Measurements from ENCODE around the gene DNAH9. TPM values are rescaled to one million over a fixed set of nuclear protein-coding genes. Genes with fewer than 3 reads are reported as not detected.
"Not testable (repeated sequence)": the region's sequence is repeated elsewhere in the genome, so short reads cannot be mapped to it uniquely, and the experiment has no call there.

DNAH9 gene
- total RNA-seq, 4 donors from 2014 or later = 1.2 to 7.7 (median 4.3) TPM

GRCh38 chr17:11935734-11936406 is 337.6 kb downstream of the DNAH9 start:
- TF ChIP-seq POLR2A (IDR thresholded peaks at IDR 0.05) (no peak), CTCF (IDR thresholded peaks at IDR 0.05) (peak; percentile 31 to 70 (median 62))
- Histone ChIP-seq H3K36me3 (no peaks in the 10 kb centered on the region), H3K27me3 (no peaks in the 10 kb centered on the region), H3K4me1 (no peaks in the 10 kb centered on the region), H3K27ac (no peak overlapping the region), H3K9me3 (no peaks in the 10 kb centered on the region), H3K4me3 (no peak overlapping the region)
- DNase-seq = no peak
- intact Hi-C loops (cut with DNase I; ENCODE audit: low total_unique reads) = no loop called here

- DNase-seq = no peak
- H3K4me1 ChIP-seq = no peaks in the 10 kb centered on the region
- H3K4me3 ChIP-seq = no peak overlapping the region
- intact Hi-C loops (cut with DNase I; ENCODE audit: low total_unique reads) = no loop called here
- H3K27me3 ChIP-seq = no peaks in the 10 kb centered on the region
- H3K9me3 ChIP-seq = no peaks in the 10 kb centered on the region
- no peak for TF ChIP-seq CTCF (IDR thresholded peaks at IDR 0.05)
- TF ChIP-seq POLR2A (IDR thresholded peaks at IDR 0.05) = no peak
- H3K27ac ChIP-seq = no peak overlapping the region
- H3K36me3 ChIP-seq = no peaks in the 10 kb centered on the region
These were observed 342.6 kb downstream of the DNAH9 start for GRCh38 chr17:11940904-11941303.

- intact Hi-C loops (cut with DNase I; ENCODE audit: low total_unique reads); H3K36me3 ChIP-seq: not testable (repeated sequence)
These were observed 344.8 kb downstream of the DNAH9 start for GRCh38 chr17:11943086-11943485.

GRCh38 chr17:11943759-11944347 is 345.6 kb downstream of the DNAH9 start:
- no peak for TF ChIP-seq POLR2A (IDR thresholded peaks at IDR 0.05)
- TF ChIP-seq CTCF (IDR thresholded peaks at IDR 0.05) = no peak
- intact Hi-C loops (cut with DNase I; ENCODE audit: low total_unique reads) = no loop called here

More at GRCh38 chr17:11943086-11943485, 344.8 kb downstream of the DNAH9 start:
- H3K9me3 ChIP-seq, H3K4me1 ChIP-seq, H3K27me3 ChIP-seq, DNase-seq, H3K27ac ChIP-seq, H3K4me3 ChIP-seq: not testable (repeated sequence)

GRCh38 chr17:11944587-11944986 is 346.3 kb downstream of the DNAH9 start:
- no peak for TF ChIP-seq CTCF (IDR thresholded peaks at IDR 0.05)
- TF ChIP-seq POLR2A (IDR thresholded peaks at IDR 0.05) = no peak
- intact Hi-C loops (cut with DNase I; ENCODE audit: low total_unique reads) = no loop called here
- Histone ChIP-seq H3K27ac (no peak overlapping the region), H3K4me3 (no peak overlapping the region), H3K9me3 (no peaks in the 10 kb centered on the region), H3K27me3 (no peaks in the 10 kb centered on the region), H3K36me3 (no peaks in the 10 kb centered on the region), H3K4me1 (no peaks in the 10 kb centered on the region)
- no peak for DNase-seq

More at GRCh38 chr17:11943759-11944347, 345.6 kb downstream of the DNAH9 start:
- no peaks in the 10 kb centered on the region for H3K9me3 ChIP-seq
- H3K4me1 ChIP-seq = no peaks in the 10 kb centered on the region
- DNase-seq = no peak
- no peaks in the 10 kb centered on the region for H3K27me3 ChIP-seq
- no peak overlapping the region for H3K27ac ChIP-seq
- H3K4me3 ChIP-seq = no peak overlapping the region
- H3K36me3 ChIP-seq = no peaks in the 10 kb centered on the region
